Gastroesophageal sphincter (tissue), 3 donors: Measurements from ENCODE around the gene RAPGEF1.

Source experiments
- EP300 ChIP-seq: sonication (generic); formaldehyde crosslinking; IDR thresholded peaks from one replicate; pipeline ENCODE4 v1.6.1; 2017; ENCODE audit warnings: antibody characterized with exemption, mild to moderate bottlenecking
- POLR2A ChIP-seq, 2 donors: fragments of 450-650 bp; IDR thresholded peaks; one replicate each; pipeline ENCODE4 v1.6.1; 2017; ENCODE audit warnings: antibody characterized with exemption in 2 of 2, mild to moderate bottlenecking in 2 of 2, moderate library complexity in 1 of 2
- POLR2AphosphoS5 ChIP-seq: sonication (generic); formaldehyde crosslinking; IDR thresholded peaks from one replicate; pipeline ENCODE4 v1.6.1; 2017; ENCODE audit warnings: antibody characterized with exemption
- TF ChIP-seq, protein P1 (sequence below), 4 experiments: fragments of 200-600 bp in 2 of 4; fragments of 450-650 bp in 2 of 4; sonication (generic) in 1 of 4; IDR thresholded peaks; one replicate each; pipeline ENCODE4 v1.5.1; 2017 to 2019; ENCODE audit warnings: antibody characterized with exemption in 4 of 4, mild to moderate bottlenecking in 2 of 4, moderate library complexity in 2 of 4

GRCh38 chr9:131539223-131539923 is 200.5 kb downstream of the RAPGEF1 start:
- TF ChIP-seq, protein P1, sequence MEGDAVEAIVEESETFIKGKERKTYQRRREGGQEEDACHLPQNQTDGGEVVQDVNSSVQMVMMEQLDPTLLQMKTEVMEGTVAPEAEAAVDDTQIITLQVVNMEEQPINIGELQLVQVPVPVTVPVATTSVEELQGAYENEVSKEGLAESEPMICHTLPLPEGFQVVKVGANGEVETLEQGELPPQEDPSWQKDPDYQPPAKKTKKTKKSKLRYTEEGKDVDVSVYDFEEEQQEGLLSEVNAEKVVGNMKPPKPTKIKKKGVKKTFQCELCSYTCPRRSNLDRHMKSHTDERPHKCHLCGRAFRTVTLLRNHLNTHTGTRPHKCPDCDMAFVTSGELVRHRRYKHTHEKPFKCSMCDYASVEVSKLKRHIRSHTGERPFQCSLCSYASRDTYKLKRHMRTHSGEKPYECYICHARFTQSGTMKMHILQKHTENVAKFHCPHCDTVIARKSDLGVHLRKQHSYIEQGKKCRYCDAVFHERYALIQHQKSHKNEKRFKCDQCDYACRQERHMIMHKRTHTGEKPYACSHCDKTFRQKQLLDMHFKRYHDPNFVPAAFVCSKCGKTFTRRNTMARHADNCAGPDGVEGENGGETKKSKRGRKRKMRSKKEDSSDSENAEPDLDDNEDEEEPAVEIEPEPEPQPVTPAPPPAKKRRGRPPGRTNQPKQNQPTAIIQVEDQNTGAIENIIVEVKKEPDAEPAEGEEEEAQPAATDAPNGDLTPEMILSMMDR (IDR thresholded peaks at IDR 0.05) = no peak
- TF ChIP-seq EP300 = no peak
- no peak for TF ChIP-seq POLR2AphosphoS5
- TF ChIP-seq POLR2A (IDR thresholded peaks at IDR 0.05) = no peak
